ENCODE measurements around the gene PTP4A2.
"Not testable (repeated sequence)": the region's sequence is repeated elsewhere in the genome, so short reads cannot be mapped to it uniquely, and the experiment has no call there.

PTP4A2 gene

DNA sequence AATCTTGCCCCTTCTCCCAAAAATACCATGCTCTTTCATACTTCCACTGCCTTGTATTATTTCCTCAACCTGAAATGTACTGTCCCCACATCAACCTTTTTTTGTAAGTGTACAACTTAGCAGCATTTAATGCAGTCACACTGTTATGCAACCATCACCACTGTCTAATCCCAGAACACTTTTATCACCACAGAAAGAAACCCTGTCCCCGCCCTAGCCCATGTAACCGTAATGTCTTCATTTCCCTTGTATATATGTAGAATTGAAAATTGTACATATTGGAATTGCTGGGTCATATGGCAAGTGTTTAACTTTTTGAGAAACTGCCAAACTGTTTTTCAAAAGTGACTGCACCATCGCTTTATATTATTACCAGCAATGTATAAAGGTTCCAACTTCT is 37.4 kb downstream of the PTP4A2 start:
- H3K36me3 ChIP-seq (ENCODE audit: control insufficient read depth, low read depth, low read length) = peaks cover 2% of the 10 kb centered on the region
- no peaks in the 10 kb centered on the region for H3K9me3 ChIP-seq (ENCODE audit: control insufficient read depth, low read depth, low read length)
- no peaks in the 10 kb centered on the region for H3K27me3 ChIP-seq (ENCODE audit: control insufficient read depth, insufficient read depth, low read length)
- no peak overlapping the region for H3K4me3 ChIP-seq (ENCODE audit: low read length)
- H3K27ac ChIP-seq (ENCODE audit: low read length) = no peak overlapping the region
- H3K4me1 ChIP-seq (ENCODE audit: control insufficient read depth, low read depth, low read length) = no peaks in the 10 kb centered on the region
- H3K9ac ChIP-seq (ENCODE audit: low read length) = no peak overlapping the region

DNA sequence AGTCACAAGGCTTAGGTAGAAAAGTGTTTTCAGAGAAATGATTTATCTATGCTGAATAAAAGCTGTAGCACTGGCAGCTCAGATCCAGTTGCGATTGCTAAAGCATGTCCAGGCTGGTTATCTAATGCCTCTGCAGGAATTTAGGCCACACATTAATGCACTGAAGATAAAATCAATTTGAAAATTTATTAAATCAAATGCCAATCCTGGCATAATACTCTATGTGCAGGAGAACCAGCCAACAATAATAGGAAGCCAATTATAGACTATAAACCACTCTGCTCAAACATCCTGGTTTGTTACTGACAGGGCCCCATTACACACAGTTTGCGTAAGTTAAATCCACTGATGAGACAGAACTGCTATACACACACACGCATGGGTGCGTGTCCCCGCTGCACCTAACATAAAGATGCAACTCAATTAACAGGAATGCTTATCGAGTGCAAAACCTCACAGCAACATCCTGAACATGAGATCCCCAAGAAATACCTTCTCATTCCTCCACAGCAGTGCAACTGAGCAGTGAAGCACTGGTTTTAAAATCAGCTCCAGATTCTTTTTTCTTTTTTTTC is 40.6 kb downstream of the PTP4A2 start:
- Histone ChIP-seq H3K4me3 (ENCODE audit: low read length) (no peak overlapping the region), H3K9me3 (ENCODE audit: control insufficient read depth, low read depth, low read length) (no peaks in the 10 kb centered on the region), H3K27ac (ENCODE audit: low read length) (no peak overlapping the region), H3K9ac (ENCODE audit: low read length) (no peak overlapping the region), H3K27me3 (ENCODE audit: control insufficient read depth, insufficient read depth, low read length) (no peaks in the 10 kb centered on the region), H3K4me1 (ENCODE audit: control insufficient read depth, low read depth, low read length) (no peaks in the 10 kb centered on the region), H3K36me3 (ENCODE audit: control insufficient read depth, low read depth, low read length) (no peaks in the 10 kb centered on the region)

DNA sequence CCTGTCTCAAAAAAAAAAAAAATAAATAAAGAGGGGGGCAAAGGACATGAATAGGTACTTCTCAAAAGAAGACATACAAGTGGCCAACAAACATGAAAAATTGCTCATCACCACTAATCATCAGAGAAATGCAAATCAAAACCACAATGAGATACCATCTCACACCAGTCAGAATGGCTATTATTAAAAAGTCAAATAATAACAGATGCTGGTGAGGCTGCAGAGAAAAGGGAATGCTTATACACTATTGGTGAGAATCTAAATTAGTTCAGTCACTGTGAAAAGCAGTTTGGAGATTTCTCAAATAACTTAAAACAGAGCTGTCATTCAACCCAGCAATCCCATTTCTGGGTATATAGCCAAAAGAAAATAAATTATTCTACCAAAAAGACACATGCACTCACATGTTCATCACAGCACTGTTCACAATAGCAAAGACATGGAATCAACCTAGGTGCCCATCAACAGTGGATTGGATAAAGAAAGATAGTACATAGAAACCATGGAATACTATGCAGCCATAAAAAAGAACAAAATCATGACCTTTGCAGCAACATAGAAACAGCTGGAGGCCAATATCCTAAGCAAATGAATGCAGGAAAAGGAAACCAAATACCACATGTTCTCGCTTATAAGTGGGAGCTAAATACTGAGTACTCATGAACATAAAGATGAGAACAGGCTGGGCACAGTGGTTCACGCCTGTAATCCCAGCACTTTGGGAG is 42.5 kb downstream of the PTP4A2 start:
- H3K9ac ChIP-seq (ENCODE audit: low read length); H3K9me3 ChIP-seq (ENCODE audit: control insufficient read depth, low read depth, low read length); H3K27ac ChIP-seq (ENCODE audit: low read length); H3K27me3 ChIP-seq (ENCODE audit: control insufficient read depth, insufficient read depth, low read length); H3K36me3 ChIP-seq (ENCODE audit: control insufficient read depth, low read depth, low read length); H3K4me1 ChIP-seq (ENCODE audit: control insufficient read depth, low read depth, low read length); H3K4me3 ChIP-seq (ENCODE audit: low read length): not testable (repeated sequence)

DNA sequence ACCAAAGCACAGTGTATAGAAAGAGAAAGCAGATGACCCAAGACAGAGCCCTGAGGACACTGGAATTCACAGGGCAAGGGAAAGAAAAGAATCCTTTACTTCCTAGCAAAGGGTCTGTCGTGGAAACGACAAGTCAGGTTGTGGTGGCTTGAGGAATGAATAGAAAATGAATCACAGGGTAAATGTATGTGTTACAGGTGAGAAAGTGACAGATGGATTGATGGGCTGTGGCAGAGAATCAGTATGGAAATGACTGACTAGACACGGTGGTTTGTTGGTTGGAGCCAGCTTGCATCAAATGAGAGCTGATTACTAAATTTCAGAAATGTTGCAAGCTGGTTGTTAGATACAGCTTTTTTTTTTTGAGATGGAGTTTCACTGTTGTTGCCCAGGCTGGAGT is 46.9 kb downstream of the PTP4A2 start:
- no peaks in the 10 kb centered on the region for H3K36me3 ChIP-seq (ENCODE audit: control insufficient read depth, low read depth, low read length)
- H3K4me1 ChIP-seq (ENCODE audit: control insufficient read depth, low read depth, low read length) = no peaks in the 10 kb centered on the region
- H3K9ac ChIP-seq (ENCODE audit: low read length) = no peak overlapping the region
- no peaks in the 10 kb centered on the region for H3K27me3 ChIP-seq (ENCODE audit: control insufficient read depth, insufficient read depth, low read length)
- H3K27ac ChIP-seq (ENCODE audit: low read length) = no peak overlapping the region
- H3K9me3 ChIP-seq (ENCODE audit: control insufficient read depth, low read depth, low read length) = no peaks in the 10 kb centered on the region
- no peak overlapping the region for H3K4me3 ChIP-seq (ENCODE audit: low read length)

DNA sequence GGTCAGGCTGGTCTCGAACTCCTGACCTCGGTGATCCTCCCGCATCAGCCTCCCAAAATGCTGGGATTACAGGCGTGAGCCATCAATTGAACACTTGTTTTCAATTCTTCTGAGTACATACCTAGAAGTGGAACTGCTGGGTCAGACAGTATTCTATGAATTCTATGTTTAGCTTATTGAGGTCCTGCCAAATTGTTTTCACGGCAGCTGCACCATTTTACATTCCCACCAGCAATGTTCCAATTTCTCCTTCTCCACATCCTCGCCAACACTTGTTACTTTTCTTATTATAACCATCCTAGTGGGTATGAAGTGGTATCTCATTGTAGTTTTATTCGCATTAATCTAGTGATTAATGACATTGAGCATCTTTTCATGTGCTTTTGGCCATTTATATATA is 49.9 kb downstream of the PTP4A2 start:
- H3K4me3 ChIP-seq (ENCODE audit: low read length) = no peak overlapping the region
- H3K9me3 ChIP-seq (ENCODE audit: control insufficient read depth, low read depth, low read length) = no peaks in the 10 kb centered on the region
- no peaks in the 10 kb centered on the region for H3K36me3 ChIP-seq (ENCODE audit: control insufficient read depth, low read depth, low read length)
- H3K27me3 ChIP-seq (ENCODE audit: control insufficient read depth, insufficient read depth, low read length) = no peaks in the 10 kb centered on the region
- no peak overlapping the region for H3K9ac ChIP-seq (ENCODE audit: low read length)
- H3K27ac ChIP-seq (ENCODE audit: low read length) = no peak overlapping the region
- no peaks in the 10 kb centered on the region for H3K4me1 ChIP-seq (ENCODE audit: control insufficient read depth, low read depth, low read length)

DNA sequence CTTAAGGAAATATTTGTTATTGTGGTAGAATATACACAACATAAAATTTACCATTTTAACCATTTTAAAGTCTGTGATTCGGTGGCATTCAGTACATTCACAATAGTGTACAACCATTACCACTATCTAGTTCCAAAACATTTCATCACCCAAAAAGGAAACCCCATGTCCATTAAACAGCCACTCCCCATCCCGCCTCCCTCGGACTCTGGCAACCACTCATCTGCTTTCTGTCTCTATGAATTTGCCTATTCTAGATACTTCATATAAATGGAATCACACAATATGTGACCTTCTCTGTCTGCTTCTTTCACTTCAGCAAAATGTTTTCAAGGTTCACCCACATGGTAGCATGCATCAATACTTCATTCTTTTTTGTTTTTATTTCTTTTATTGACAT is 51.3 kb downstream of the PTP4A2 start:
- H3K4me3 ChIP-seq (ENCODE audit: low read length) = no peak overlapping the region
- H3K4me1 ChIP-seq (ENCODE audit: control insufficient read depth, low read depth, low read length) = no peaks in the 10 kb centered on the region
- no peak overlapping the region for H3K27ac ChIP-seq (ENCODE audit: low read length)
- H3K9ac ChIP-seq (ENCODE audit: low read length) = no peak overlapping the region
- H3K36me3 ChIP-seq (ENCODE audit: control insufficient read depth, low read depth, low read length) = no peaks in the 10 kb centered on the region
- H3K9me3 ChIP-seq (ENCODE audit: control insufficient read depth, low read depth, low read length) = no peaks in the 10 kb centered on the region
- no peaks in the 10 kb centered on the region for H3K27me3 ChIP-seq (ENCODE audit: control insufficient read depth, insufficient read depth, low read length)

DNA sequence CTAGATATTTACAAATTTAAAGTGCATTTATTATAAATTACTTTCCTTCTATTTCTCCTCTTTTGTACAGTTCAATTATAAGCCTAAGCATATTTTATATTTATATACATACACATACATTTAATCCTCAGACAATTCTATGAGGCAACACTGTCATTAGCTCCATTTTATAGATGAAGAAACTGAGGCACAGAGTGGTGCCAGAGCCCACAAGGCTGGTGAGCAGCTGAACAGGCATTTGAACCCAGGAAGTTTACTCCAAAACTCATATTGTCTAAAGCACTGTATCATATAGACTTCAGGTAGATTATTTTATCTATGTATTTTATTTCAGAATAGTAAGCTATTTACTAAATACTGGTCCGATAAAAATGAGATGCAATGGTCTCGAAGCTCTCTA is 52.3 kb downstream of the PTP4A2 start:
- Histone ChIP-seq H3K4me1 (ENCODE audit: control insufficient read depth, low read depth, low read length) (no peaks in the 10 kb centered on the region), H3K27ac (ENCODE audit: low read length) (no peak overlapping the region), H3K36me3 (ENCODE audit: control insufficient read depth, low read depth, low read length) (no peaks in the 10 kb centered on the region), H3K4me3 (ENCODE audit: low read length) (no peak overlapping the region), H3K27me3 (ENCODE audit: control insufficient read depth, insufficient read depth, low read length) (no peaks in the 10 kb centered on the region), H3K9ac (ENCODE audit: low read length) (no peak overlapping the region), H3K9me3 (ENCODE audit: control insufficient read depth, low read depth, low read length) (no peaks in the 10 kb centered on the region)

DNA sequence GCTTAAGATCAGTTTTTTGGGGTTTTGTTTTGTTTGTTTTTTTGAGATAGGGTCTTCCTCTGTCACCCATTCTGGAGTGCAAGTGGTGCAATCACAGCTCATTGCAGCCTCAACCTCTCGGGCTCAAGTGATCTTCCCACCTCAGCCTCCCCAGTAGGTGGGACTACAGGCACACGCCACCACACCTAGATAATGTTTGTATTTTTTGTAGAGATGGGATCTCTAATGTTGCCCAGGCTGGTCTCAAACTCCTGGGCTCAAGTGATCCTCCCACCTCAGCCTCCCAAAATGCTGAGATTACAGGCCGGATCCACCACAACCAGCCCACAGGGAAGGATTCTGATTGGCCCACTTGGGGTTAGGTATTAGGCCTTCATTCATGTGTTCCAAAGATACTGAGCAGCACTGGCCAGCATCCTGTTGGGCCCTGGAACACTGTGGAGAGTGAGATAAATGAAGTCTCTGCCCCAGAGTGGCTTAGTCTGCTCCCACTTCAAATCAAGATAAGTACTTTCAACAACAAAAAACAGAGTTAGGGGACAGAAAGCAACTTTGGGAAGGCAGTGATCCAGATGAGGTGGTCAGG is 54.7 kb downstream of the PTP4A2 start:
- Histone ChIP-seq H3K4me1 (ENCODE audit: control insufficient read depth, low read depth, low read length) (no peaks in the 10 kb centered on the region), H3K27ac (ENCODE audit: low read length) (no peak overlapping the region), H3K27me3 (ENCODE audit: control insufficient read depth, insufficient read depth, low read length) (no peaks in the 10 kb centered on the region), H3K9me3 (ENCODE audit: control insufficient read depth, low read depth, low read length) (no peaks in the 10 kb centered on the region), H3K9ac (ENCODE audit: low read length) (no peak overlapping the region), H3K36me3 (ENCODE audit: control insufficient read depth, low read depth, low read length) (no peaks in the 10 kb centered on the region), H3K4me3 (ENCODE audit: low read length) (no peak overlapping the region)

DNA sequence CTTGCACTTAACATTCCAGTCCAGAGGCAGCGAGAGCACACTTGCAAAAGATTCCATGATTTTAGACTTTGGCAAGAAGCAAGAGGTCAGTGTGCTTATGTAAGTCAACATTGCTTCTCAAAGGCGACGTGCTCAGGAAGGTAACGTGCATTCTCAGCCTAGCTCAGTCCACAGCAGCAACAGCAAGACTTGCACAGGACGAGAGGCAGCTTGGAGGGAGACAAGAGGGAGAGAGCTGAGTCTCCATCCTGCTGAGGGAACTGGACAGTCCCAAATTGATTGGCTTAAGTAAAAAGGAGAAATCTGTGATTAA is 56.5 kb downstream of the PTP4A2 start:
- Histone ChIP-seq H3K9ac (ENCODE audit: low read length) (no peak overlapping the region), H3K36me3 (ENCODE audit: control insufficient read depth, low read depth, low read length) (no peaks in the 10 kb centered on the region), H3K4me3 (ENCODE audit: low read length) (no peak overlapping the region), H3K9me3 (ENCODE audit: control insufficient read depth, low read depth, low read length) (no peaks in the 10 kb centered on the region), H3K27ac (ENCODE audit: low read length) (no peak overlapping the region), H3K4me1 (ENCODE audit: control insufficient read depth, low read depth, low read length) (no peaks in the 10 kb centered on the region), H3K27me3 (ENCODE audit: control insufficient read depth, insufficient read depth, low read length) (no peaks in the 10 kb centered on the region)

DNA sequence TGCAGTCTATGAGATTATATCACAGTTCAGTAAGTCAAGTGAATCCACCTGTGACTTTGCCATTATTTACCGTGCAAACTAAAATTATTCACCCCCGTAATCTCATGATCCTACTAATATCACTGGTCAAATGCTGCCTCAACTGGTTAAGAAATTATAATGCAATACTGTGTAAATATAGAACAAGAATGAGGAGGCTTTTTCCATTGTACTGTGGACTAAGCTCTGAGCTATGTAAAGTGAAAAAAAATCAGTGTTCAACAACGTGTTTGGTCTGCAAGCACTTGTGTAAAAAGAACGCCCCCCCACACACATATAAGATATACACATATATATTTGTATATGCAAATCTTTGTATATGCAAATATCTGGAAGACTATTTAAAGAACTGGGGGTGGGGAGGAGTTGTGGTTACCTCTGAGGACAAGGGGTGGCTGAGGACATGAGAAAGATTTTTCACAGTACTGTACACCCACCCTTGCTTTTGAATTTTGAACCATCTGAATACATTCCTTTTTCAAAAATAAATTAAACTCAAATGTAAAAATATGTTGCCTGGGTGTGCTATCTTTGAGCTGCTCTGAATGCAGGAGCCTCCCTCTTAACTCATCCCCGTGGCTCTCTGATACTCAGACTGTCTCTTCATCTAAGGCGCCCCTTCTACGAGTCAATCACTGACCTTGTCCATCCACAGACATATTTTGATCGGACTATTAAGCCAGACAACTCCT is 57.0 kb downstream of the PTP4A2 start:
- H3K36me3 ChIP-seq (ENCODE audit: control insufficient read depth, low read depth, low read length) = no peaks in the 10 kb centered on the region
- no peak overlapping the region for H3K4me3 ChIP-seq (ENCODE audit: low read length)
- H3K9ac ChIP-seq (ENCODE audit: low read length) = no peak overlapping the region
- H3K27ac ChIP-seq (ENCODE audit: low read length) = no peak overlapping the region
- H3K4me1 ChIP-seq (ENCODE audit: control insufficient read depth, low read depth, low read length) = no peaks in the 10 kb centered on the region
- no peaks in the 10 kb centered on the region for H3K27me3 ChIP-seq (ENCODE audit: control insufficient read depth, insufficient read depth, low read length)
- no peaks in the 10 kb centered on the region for H3K9me3 ChIP-seq (ENCODE audit: control insufficient read depth, low read depth, low read length)

DNA sequence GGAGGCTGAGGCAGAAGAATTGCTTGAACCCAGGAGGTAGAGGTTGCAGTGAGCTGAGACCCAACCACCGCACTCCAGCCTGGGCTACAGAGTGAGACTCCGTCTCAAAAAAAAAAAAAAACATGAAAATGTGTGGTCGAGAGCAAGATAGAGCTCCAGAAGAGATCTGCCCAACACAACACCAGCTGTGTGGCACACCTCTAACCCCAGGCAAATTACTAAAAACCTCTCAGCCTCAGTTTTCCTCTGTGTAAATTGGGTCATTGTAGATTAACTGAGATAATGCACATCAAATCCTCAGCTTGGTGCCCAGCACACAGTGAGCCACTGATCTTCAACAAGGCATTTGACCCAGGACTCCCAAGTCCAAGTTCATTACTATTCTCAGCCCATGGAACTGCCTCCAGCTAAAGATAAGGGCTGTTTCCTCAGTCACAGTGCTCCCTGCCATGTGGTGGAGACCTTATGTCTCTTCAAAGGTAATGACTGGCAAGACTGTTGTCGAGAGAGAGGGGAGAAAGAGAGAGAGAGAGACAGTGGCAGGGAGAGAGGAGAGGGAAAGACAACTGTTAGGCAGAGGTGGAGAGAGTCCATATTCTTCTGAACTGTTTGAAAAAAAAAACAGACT is 58.1 kb downstream of the PTP4A2 start:
- H3K27ac ChIP-seq (ENCODE audit: low read length) = no peak overlapping the region
- H3K9me3 ChIP-seq (ENCODE audit: control insufficient read depth, low read depth, low read length) = no peaks in the 10 kb centered on the region
- H3K4me3 ChIP-seq (ENCODE audit: low read length) = no peak overlapping the region
- H3K27me3 ChIP-seq (ENCODE audit: control insufficient read depth, insufficient read depth, low read length) = no peaks in the 10 kb centered on the region
- no peaks in the 10 kb centered on the region for H3K36me3 ChIP-seq (ENCODE audit: control insufficient read depth, low read depth, low read length)
- no peaks in the 10 kb centered on the region for H3K4me1 ChIP-seq (ENCODE audit: control insufficient read depth, low read depth, low read length)
- H3K9ac ChIP-seq (ENCODE audit: low read length) = no peak overlapping the region

All from iPS-18a (cell line).